IMR-90 (cell line): ENCODE measurements around the gene ARHGEF7. TPM values are rescaled to one million over a fixed set of nuclear protein-coding genes. Genes with fewer than 3 reads are reported as not detected.

Source experiments
- ATAC-seq: fragments of 200-7000 bp; cut with Tn5 transposase; 2 replicates; pipeline ENCODE4 v1.9.1; 2020; ENCODE audit warnings: low read depth, mild to moderate bottlenecking, moderate library complexity
- BruUV-seq: library from RNA; stranded (reverse); fragments of 400-500 nt; replicated peaks from 2 replicates; lab custom pipeline; 2021; lab: Mats Ljungman, UMichigan
- CTCF ChIA-PET: fragments of 300-600 bp; formaldehyde crosslinking; extraction: SDS; loops from one replicate; lab custom pipeline; 2021; ENCODE audit warnings: antibody characterized with exemption; lab: Yijun Ruan, JAX
- POLR2A ChIA-PET: fragments of 300-600 bp; sonication (Branson Sonifier 250); formaldehyde crosslinking; loops from one replicate; lab custom pipeline; 2022; ENCODE audit warnings: antibody characterized with exemption; ENCODE audit not compliant: unreplicated experiment; lab: Charles Lee
- DNase-seq: peaks from one replicate; pipeline ENCODE4 v3.0.0; 2013
- H2AFZ ChIP-seq: replicated peaks from 2 replicates; pipeline ENCODE3; 2013; ENCODE audit warnings: low read length, mild to moderate bottlenecking; ENCODE audit not compliant: poor library complexity
- H2AK5ac ChIP-seq: 2 replicates; pipeline ENCODE4 v1.6.1; 2013; ENCODE audit warnings: low read depth, low read length, inconsistent platforms
- H2AK9ac ChIP-seq: replicated peaks from 2 replicates; pipeline ENCODE3; 2013; ENCODE audit warnings: mild to moderate bottlenecking, low read depth, low read length, moderate library complexity; ENCODE audit not compliant: poor library complexity
- H2BK120ac ChIP-seq: 2 replicates; pipeline ENCODE4 v1.6.1; 2013; ENCODE audit warnings: low read depth, low read length, inconsistent platforms
- H2BK15ac ChIP-seq: 3 replicates; pipeline ENCODE4 v1.6.1; 2013; ENCODE audit warnings: low read depth, low read length, inconsistent platforms
- H2BK20ac ChIP-seq: 2 replicates; pipeline ENCODE4 v1.6.1; 2013; ENCODE audit warnings: low read depth, mild to moderate bottlenecking, inconsistent platforms, low read length, moderate library complexity
- H2BK5ac ChIP-seq: 2 replicates; pipeline ENCODE4 v1.6.1; 2013; ENCODE audit warnings: mild to moderate bottlenecking, low read depth, low read length, inconsistent platforms; ENCODE audit not compliant: poor library complexity, severe bottlenecking
- H3K14ac ChIP-seq: replicated peaks from 2 replicates; pipeline ENCODE4 v1.6.1; 2013; ENCODE audit warnings: low read depth, low read length, inconsistent platforms
- H3K18ac ChIP-seq: 2 replicates; pipeline ENCODE4 v1.6.1; 2013; ENCODE audit warnings: low read depth, low read length, control low read depth
- H3K23ac ChIP-seq: 2 replicates; pipeline ENCODE4 v1.6.1; 2013; ENCODE audit warnings: low read depth, low read length, inconsistent platforms
- H3K27ac ChIP-seq: 2 replicates; pipeline ENCODE4 v1.5.1; 2013; ENCODE audit warnings: mild to moderate bottlenecking, control low read depth, low read length; ENCODE audit not compliant: insufficient read depth
- H3K27me3 ChIP-seq: 2 replicates; pipeline ENCODE4 v1.6.1; 2013; ENCODE audit warnings: low read length; ENCODE audit not compliant: control insufficient read depth, insufficient read depth
- H3K36me3 ChIP-seq: 2 replicates; pipeline ENCODE4 v1.6.1; 2013; ENCODE audit warnings: low read length, mixed read lengths; ENCODE audit not compliant: control insufficient read depth, insufficient read depth
- H3K4ac ChIP-seq: 2 replicates; pipeline ENCODE4 v1.6.1; 2013; ENCODE audit warnings: low read depth, low read length, inconsistent platforms
- H3K4me1 ChIP-seq: 2 replicates; pipeline ENCODE4 v1.6.1; 2013; ENCODE audit warnings: low read length, mixed read lengths; ENCODE audit not compliant: control insufficient read depth, insufficient read depth
- H3K4me2 ChIP-seq: 2 replicates; pipeline ENCODE4 v1.6.1; 2013; ENCODE audit warnings: low read depth, mild to moderate bottlenecking, control low read depth, low read length, moderate library complexity
- H3K4me3 ChIP-seq: 2 replicates; pipeline ENCODE4 v1.5.1; 2013; ENCODE audit warnings: low read depth, mild to moderate bottlenecking, control low read depth, low read length, moderate library complexity; ENCODE audit not compliant: insufficient read depth
- H3K56ac ChIP-seq: 2 replicates; pipeline ENCODE4 v1.6.1; 2013; ENCODE audit warnings: low read length, inconsistent platforms; ENCODE audit not compliant: insufficient read depth; ENCODE audit errors: extremely low read depth
- H3K79me1 ChIP-seq, 2 experiments: 2 replicates each; pipeline ENCODE4 v1.6.1; 2013; ENCODE audit warnings: low read length in 2 of 2, inconsistent platforms in 1 of 2, low read depth in 1 of 2
- H3K9ac ChIP-seq: 2 replicates; pipeline ENCODE4 v1.6.1; 2013; ENCODE audit warnings: low read depth, low read length, control low read depth
- H3K9me1 ChIP-seq: 2 replicates; pipeline ENCODE4 v1.6.1; 2013; ENCODE audit warnings: low read length, inconsistent platforms; ENCODE audit not compliant: insufficient read depth
- H3K9me3 ChIP-seq: 2 replicates; pipeline ENCODE4 v1.6.1; 2013; ENCODE audit warnings: low read length; ENCODE audit not compliant: control insufficient read depth, insufficient read depth
- H4K20me1 ChIP-seq: 2 replicates; pipeline ENCODE4 v1.6.1; 2013; ENCODE audit warnings: low read length, inconsistent platforms; ENCODE audit not compliant: insufficient read depth
- H4K5ac ChIP-seq: 2 replicates; pipeline ENCODE4 v1.6.1; 2013; ENCODE audit warnings: mild to moderate bottlenecking, low read depth, low read length, control low read depth
- H4K8ac ChIP-seq, 2 experiments: 2 replicates each; pipeline ENCODE4 v1.6.1; 2013; ENCODE audit warnings: low read depth in 2 of 2, low read length in 2 of 2, control low read depth in 1 of 2, inconsistent platforms in 1 of 2
- H4K91ac ChIP-seq: 2 replicates; pipeline ENCODE4 v1.6.1; 2013; ENCODE audit warnings: low read depth, low read length, inconsistent platforms; ENCODE audit not compliant: insufficient read depth
- MAFK ChIP-seq: IDR thresholded peaks from 2 replicates; pipeline ENCODE4 v1.6.1; 2012; ENCODE audit warnings: low read depth, low read length, improper control_type of control experiment
- RFX5 ChIP-seq: IDR thresholded peaks from 2 replicates; pipeline ENCODE4 v1.8.0; 2012; ENCODE audit warnings: low read depth, mild to moderate bottlenecking, low read length, moderate library complexity
- WGBS, 2 experiments: methylation state at CpG; one replicate each; pipeline versions ENCODE4 v1.1.5 to v1.1.7; 2013; ENCODE audit warnings: missing lambda C conversion rate in 2 of 2; ENCODE audit not compliant: insufficient read length in 1 of 2; ENCODE audit errors: extremely low coverage in 2 of 2; 5-methylcytosine and 5-hydroxymethylcytosine counted together
- dilution Hi-C: fragments of 300-500 bp; cut with HindIII; formaldehyde crosslinking; loops from one replicate; pipeline ENCODE4 v1.14.3; 2018; ENCODE audit warnings: low sequenced_read_pairs; ENCODE audit not compliant: unreplicated experiment
- in situ Hi-C: fragments of 300-500 bp; cut with MboI; formaldehyde crosslinking; loops from 3 replicates; pipeline ENCODE4 v1.14.3; 2019; ENCODE audit warnings: low sequenced_read_pairs, inconsistent platforms, mixed read lengths
- intact Hi-C: fragments of 100-400 bp; cut with micrococcal nuclease; formaldehyde crosslinking; loops from 2 replicates; pipeline ENCODE4 v1.10.0; 2022
- polyA plus RNA-seq, 3 experiments: library from polyadenylated mRNA; depleted of rRNA; stranded (reverse); fragments of >200 nt; gene quantifications; 2 replicates each; pipeline ENCODE4 v1.2.3, GENCODE V29; 2012; ENCODE audit warnings: low replicate concordance in 1 of 3
- total RNA-seq: library from RNA; depleted of rRNA; stranded (reverse); fragments of >200 nt; gene quantifications from 2 replicates; pipeline ENCODE4 v1.2.3, GENCODE V29; 2012
- TF ChIP-seq, protein P1 (sequence below): fragments of 150-350 bp; IDR thresholded peaks from 2 replicates; pipeline ENCODE4 v1.6.1; 2017; ENCODE audit warnings: mild to moderate bottlenecking, antibody characterized with exemption, low read length, low read depth

Gene ARHGEF7
- total and polyA plus RNA-seq, 2 of the 4 experiments (the other 2 are of a cell fraction), result 32.9 to 59.0 TPM

DNA sequence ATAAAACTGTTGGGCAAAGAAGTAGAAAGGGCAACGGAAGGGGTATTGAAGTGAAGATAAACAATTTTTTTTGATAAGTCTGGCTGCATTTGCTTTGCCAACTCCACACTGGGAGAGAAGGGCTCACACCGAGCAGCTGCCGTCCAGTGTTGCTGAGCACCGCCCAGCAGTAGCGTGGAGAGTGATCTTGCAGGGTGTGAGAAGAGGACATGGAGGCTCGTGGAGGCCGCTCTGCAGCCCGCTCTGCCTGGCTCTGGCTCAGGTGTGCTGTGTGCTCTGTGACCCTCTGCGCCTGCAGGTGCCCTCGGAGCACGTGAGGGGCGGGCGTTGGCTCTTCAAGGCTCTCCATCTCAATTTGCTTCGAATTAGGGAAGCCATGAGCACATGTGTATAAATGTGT lies 169.5 kb downstream of the ARHGEF7 start:
- no TSS peak for BruUV-seq
- H3K9me1 ChIP-seq, result peaks cover 8% of the 10 kb centered on the region
- H3K9me3 ChIP-seq, result no peaks in the 10 kb centered on the region
- no peak overlapping the region for H3K56ac ChIP-seq
- dilution Hi-C loops, result no loop called here
- no peak overlapping the region for H2AFZ ChIP-seq
- H3K27me3 ChIP-seq, result no peaks in the 10 kb centered on the region
- H4K91ac ChIP-seq, result no peak overlapping the region
- peaks cover 11% of the 10 kb centered on the region for H3K4me1 ChIP-seq
- H2BK5ac ChIP-seq, result no peak overlapping the region
- CTCF ChIA-PET, result interaction anchor here (1.3 kb wide), 1 partner anchor 17 kb away, joined by 3 read pairs; no protein-coding TSS in a partner anchor
- H3K23ac ChIP-seq, result no peak overlapping the region
- WGBS, 2 experiments, result no CpG with 5 or more reads among the region's 14 CpGs
- no peak overlapping the region for H2BK15ac ChIP-seq
- DNase-seq (no peak), ATAC-seq (no peak)
- no peak overlapping the region for H3K4me2 ChIP-seq
- no peak overlapping the region for H3K4ac ChIP-seq
- no peak overlapping the region for H3K9ac ChIP-seq
- no peak overlapping the region for H2AK9ac ChIP-seq
- no peak overlapping the region for H4K8ac ChIP-seq
- H2AK5ac ChIP-seq, result no peak overlapping the region
- no peak overlapping the region for H3K18ac ChIP-seq
- POLR2A ChIA-PET, result no interaction called here
- no peak overlapping the region for H2BK20ac ChIP-seq
- no peaks in the 10 kb centered on the region; the same call in 1 of the 2 replicates for H4K20me1 ChIP-seq
- TF ChIP-seq RFX5, result no peak
- TF ChIP-seq, protein P1, sequence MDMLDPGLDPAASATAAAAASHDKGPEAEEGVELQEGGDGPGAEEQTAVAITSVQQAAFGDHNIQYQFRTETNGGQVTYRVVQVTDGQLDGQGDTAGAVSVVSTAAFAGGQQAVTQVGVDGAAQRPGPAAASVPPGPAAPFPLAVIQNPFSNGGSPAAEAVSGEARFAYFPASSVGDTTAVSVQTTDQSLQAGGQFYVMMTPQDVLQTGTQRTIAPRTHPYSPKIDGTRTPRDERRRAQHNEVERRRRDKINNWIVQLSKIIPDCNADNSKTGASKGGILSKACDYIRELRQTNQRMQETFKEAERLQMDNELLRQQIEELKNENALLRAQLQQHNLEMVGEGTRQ, result no peak
- no peak for TF ChIP-seq MAFK
- no peak overlapping the region for H2BK120ac ChIP-seq
- in situ Hi-C loops, result no loop called here
- peaks cover 48% of the 10 kb centered on the region for H3K36me3 ChIP-seq
- peaks cover 10 to 41% of the 10 kb centered on the region in 2 experiments for H3K79me1 ChIP-seq
- no peak overlapping the region for H4K5ac ChIP-seq
- no peak overlapping the region for H3K27ac ChIP-seq
- no peak overlapping the region for H3K4me3 ChIP-seq
- intact Hi-C loops, result no loop called here
- H3K14ac ChIP-seq, result no peak overlapping the region
